IMR-90 (cell line): Measurements from ENCODE around the gene GLI1. TPM values are rescaled to one million over a fixed set of nuclear protein-coding genes. Genes with fewer than 3 reads are reported as not detected.

Source experiments
- ATAC-seq: fragments of 200-7000 bp; cut with Tn5 transposase; 2 replicates; pipeline ENCODE4 v1.9.1; 2020; ENCODE audit warnings: low read depth, mild to moderate bottlenecking, moderate library complexity
- BruUV-seq: library from RNA; stranded (reverse); fragments of 400-500 nt; replicated peaks from 2 replicates; lab custom pipeline; 2021; lab: Mats Ljungman, UMichigan
- CTCF ChIA-PET: fragments of 300-600 bp; formaldehyde crosslinking; extraction: SDS; loops from one replicate; lab custom pipeline; 2021; ENCODE audit warnings: antibody characterized with exemption; lab: Yijun Ruan, JAX
- POLR2A ChIA-PET: fragments of 300-600 bp; sonication (Branson Sonifier 250); formaldehyde crosslinking; loops from one replicate; lab custom pipeline; 2022; ENCODE audit warnings: antibody characterized with exemption; ENCODE audit not compliant: unreplicated experiment; lab: Charles Lee
- DNase-seq: peaks from one replicate; pipeline ENCODE4 v3.0.0; 2013
- H2AFZ ChIP-seq: replicated peaks from 2 replicates; pipeline ENCODE3; 2013; ENCODE audit warnings: low read length, mild to moderate bottlenecking; ENCODE audit not compliant: poor library complexity
- H2AK5ac ChIP-seq: 2 replicates; pipeline ENCODE4 v1.6.1; 2013; ENCODE audit warnings: low read depth, low read length, inconsistent platforms
- H2AK9ac ChIP-seq: replicated peaks from 2 replicates; pipeline ENCODE3; 2013; ENCODE audit warnings: mild to moderate bottlenecking, low read depth, low read length, moderate library complexity; ENCODE audit not compliant: poor library complexity
- H2BK120ac ChIP-seq: 2 replicates; pipeline ENCODE4 v1.6.1; 2013; ENCODE audit warnings: low read depth, low read length, inconsistent platforms
- H2BK15ac ChIP-seq: 3 replicates; pipeline ENCODE4 v1.6.1; 2013; ENCODE audit warnings: low read depth, low read length, inconsistent platforms
- H2BK20ac ChIP-seq: 2 replicates; pipeline ENCODE4 v1.6.1; 2013; ENCODE audit warnings: low read depth, mild to moderate bottlenecking, inconsistent platforms, low read length, moderate library complexity
- H2BK5ac ChIP-seq: 2 replicates; pipeline ENCODE4 v1.6.1; 2013; ENCODE audit warnings: mild to moderate bottlenecking, low read depth, low read length, inconsistent platforms; ENCODE audit not compliant: poor library complexity, severe bottlenecking
- H3K14ac ChIP-seq: replicated peaks from 2 replicates; pipeline ENCODE4 v1.6.1; 2013; ENCODE audit warnings: low read depth, low read length, inconsistent platforms
- H3K18ac ChIP-seq: 2 replicates; pipeline ENCODE4 v1.6.1; 2013; ENCODE audit warnings: low read depth, low read length, control low read depth
- H3K23ac ChIP-seq: 2 replicates; pipeline ENCODE4 v1.6.1; 2013; ENCODE audit warnings: low read depth, low read length, inconsistent platforms
- H3K27ac ChIP-seq: 2 replicates; pipeline ENCODE4 v1.5.1; 2013; ENCODE audit warnings: mild to moderate bottlenecking, control low read depth, low read length; ENCODE audit not compliant: insufficient read depth
- H3K27me3 ChIP-seq: 2 replicates; pipeline ENCODE4 v1.6.1; 2013; ENCODE audit warnings: low read length; ENCODE audit not compliant: control insufficient read depth, insufficient read depth
- H3K36me3 ChIP-seq: 2 replicates; pipeline ENCODE4 v1.6.1; 2013; ENCODE audit warnings: low read length, mixed read lengths; ENCODE audit not compliant: control insufficient read depth, insufficient read depth
- H3K4ac ChIP-seq: 2 replicates; pipeline ENCODE4 v1.6.1; 2013; ENCODE audit warnings: low read depth, low read length, inconsistent platforms
- H3K4me1 ChIP-seq: 2 replicates; pipeline ENCODE4 v1.6.1; 2013; ENCODE audit warnings: low read length, mixed read lengths; ENCODE audit not compliant: control insufficient read depth, insufficient read depth
- H3K4me2 ChIP-seq: 2 replicates; pipeline ENCODE4 v1.6.1; 2013; ENCODE audit warnings: low read depth, mild to moderate bottlenecking, control low read depth, low read length, moderate library complexity
- H3K4me3 ChIP-seq: 2 replicates; pipeline ENCODE4 v1.5.1; 2013; ENCODE audit warnings: low read depth, mild to moderate bottlenecking, control low read depth, low read length, moderate library complexity; ENCODE audit not compliant: insufficient read depth
- H3K56ac ChIP-seq: 2 replicates; pipeline ENCODE4 v1.6.1; 2013; ENCODE audit warnings: low read length, inconsistent platforms; ENCODE audit not compliant: insufficient read depth; ENCODE audit errors: extremely low read depth
- H3K79me1 ChIP-seq, 2 experiments: 2 replicates each; pipeline ENCODE4 v1.6.1; 2013; ENCODE audit warnings: low read length in 2 of 2, inconsistent platforms in 1 of 2, low read depth in 1 of 2
- H3K9ac ChIP-seq: 2 replicates; pipeline ENCODE4 v1.6.1; 2013; ENCODE audit warnings: low read depth, low read length, control low read depth
- H3K9me1 ChIP-seq: 2 replicates; pipeline ENCODE4 v1.6.1; 2013; ENCODE audit warnings: low read length, inconsistent platforms; ENCODE audit not compliant: insufficient read depth
- H3K9me3 ChIP-seq: 2 replicates; pipeline ENCODE4 v1.6.1; 2013; ENCODE audit warnings: low read length; ENCODE audit not compliant: control insufficient read depth, insufficient read depth
- H4K20me1 ChIP-seq: 2 replicates; pipeline ENCODE4 v1.6.1; 2013; ENCODE audit warnings: low read length, inconsistent platforms; ENCODE audit not compliant: insufficient read depth
- H4K5ac ChIP-seq: 2 replicates; pipeline ENCODE4 v1.6.1; 2013; ENCODE audit warnings: mild to moderate bottlenecking, low read depth, low read length, control low read depth
- H4K8ac ChIP-seq, 2 experiments: 2 replicates each; pipeline ENCODE4 v1.6.1; 2013; ENCODE audit warnings: low read depth in 2 of 2, low read length in 2 of 2, control low read depth in 1 of 2, inconsistent platforms in 1 of 2
- H4K91ac ChIP-seq: 2 replicates; pipeline ENCODE4 v1.6.1; 2013; ENCODE audit warnings: low read depth, low read length, inconsistent platforms; ENCODE audit not compliant: insufficient read depth
- BHLHE40 ChIP-seq: fragments of 150-350 bp; IDR thresholded peaks from 2 replicates; pipeline ENCODE4 v1.6.1; 2016; ENCODE audit warnings: mild to moderate bottlenecking, low read depth, low read length
- CEBPB ChIP-seq: IDR thresholded peaks from 2 replicates; pipeline ENCODE4 v1.6.1; 2012; ENCODE audit warnings: low read depth, low read length, improper control_type of control experiment
- CHD1 ChIP-seq: IDR thresholded peaks from 2 replicates; pipeline ENCODE4 v1.6.1; 2012; ENCODE audit warnings: low read depth, low read length, improper control_type of control experiment
- CTCF ChIP-seq: conservative IDR thresholded peaks from 2 replicates; pipeline ENCODE4 v1.5.1; 2012; ENCODE audit warnings: mild to moderate bottlenecking, low read depth, low read length, improper control_type of control experiment
- MAZ ChIP-seq: IDR thresholded peaks from 2 replicates; pipeline ENCODE4 v1.6.1; 2012; ENCODE audit warnings: low read depth, mild to moderate bottlenecking, low read length, improper control_type of control experiment, moderate library complexity, borderline replicate concordance
- POLR2A ChIP-seq: IDR thresholded peaks from 2 replicates; pipeline ENCODE4 v1.6.1; 2012; ENCODE audit warnings: mild to moderate bottlenecking, low read depth, low read length
- RFX5 ChIP-seq: IDR thresholded peaks from 2 replicates; pipeline ENCODE4 v1.8.0; 2012; ENCODE audit warnings: low read depth, mild to moderate bottlenecking, low read length, moderate library complexity
- USF2 ChIP-seq: fragments of 150-350 bp; IDR thresholded peaks from 2 replicates; pipeline ENCODE4 v1.6.1; 2017; ENCODE audit warnings: mild to moderate bottlenecking, antibody characterized with exemption, low read length, low read depth
- WGBS, 2 experiments: methylation state at CpG; one replicate each; pipeline versions ENCODE4 v1.1.5 to v1.1.7; 2013; ENCODE audit warnings: missing lambda C conversion rate in 2 of 2; ENCODE audit not compliant: insufficient read length in 1 of 2; ENCODE audit errors: extremely low coverage in 2 of 2; 5-methylcytosine and 5-hydroxymethylcytosine counted together
- dilution Hi-C: fragments of 300-500 bp; cut with HindIII; formaldehyde crosslinking; loops from one replicate; pipeline ENCODE4 v1.14.3; 2018; ENCODE audit warnings: low sequenced_read_pairs; ENCODE audit not compliant: unreplicated experiment
- in situ Hi-C: fragments of 300-500 bp; cut with MboI; formaldehyde crosslinking; loops from 3 replicates; pipeline ENCODE4 v1.14.3; 2019; ENCODE audit warnings: low sequenced_read_pairs, inconsistent platforms, mixed read lengths
- intact Hi-C: fragments of 100-400 bp; cut with micrococcal nuclease; formaldehyde crosslinking; loops from 2 replicates; pipeline ENCODE4 v1.10.0; 2022
- polyA plus RNA-seq, 3 experiments: library from polyadenylated mRNA; depleted of rRNA; stranded (reverse); fragments of >200 nt; gene quantifications; 2 replicates each; pipeline ENCODE4 v1.2.3, GENCODE V29; 2012; ENCODE audit warnings: low replicate concordance in 1 of 3
- total RNA-seq: library from RNA; depleted of rRNA; stranded (reverse); fragments of >200 nt; gene quantifications from 2 replicates; pipeline ENCODE4 v1.2.3, GENCODE V29; 2012

GLI1 gene
- total and polyA plus RNA-seq, 2 of the 4 experiments (the other 2 are of a cell fraction): 1.3 to 3.8 TPM

DNA sequence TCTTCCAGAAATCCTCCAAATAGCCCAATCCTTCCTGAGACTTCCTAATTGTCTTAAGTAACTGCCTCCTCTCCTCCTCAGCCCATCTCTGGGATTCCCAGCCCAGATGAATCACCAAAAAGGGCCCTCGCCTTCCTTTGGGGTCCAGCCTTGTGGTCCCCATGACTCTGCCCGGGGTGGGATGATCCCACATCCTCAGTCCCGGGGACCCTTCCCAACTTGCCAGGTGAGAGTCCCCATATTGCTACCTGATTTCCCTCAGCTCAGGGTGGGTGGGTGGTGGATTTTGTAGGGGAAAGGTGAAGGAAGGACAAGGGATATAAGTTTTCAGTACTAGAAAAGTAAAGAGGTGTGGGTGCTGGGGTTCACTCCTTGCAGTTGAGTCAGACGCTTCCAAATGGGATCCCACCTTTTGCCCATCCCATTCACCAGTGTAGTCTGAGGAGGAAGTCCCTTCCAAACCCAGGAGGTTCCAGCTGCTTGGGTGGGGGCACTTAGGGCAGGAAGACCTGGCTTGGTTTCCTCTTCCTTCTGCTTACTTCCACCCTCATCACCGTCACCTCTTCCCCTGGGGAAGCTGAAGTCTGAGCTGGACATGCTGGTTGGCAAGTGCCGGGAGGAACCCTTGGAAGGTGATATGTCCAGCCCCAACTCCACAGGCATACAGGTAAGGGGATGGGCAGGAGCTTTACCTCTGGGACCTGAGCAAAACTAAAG is 5.6 kb downstream of the GLI1 start:
- H3K4me3 ChIP-seq: no peak overlapping the region
- no peak overlapping the region for H2BK5ac ChIP-seq
- dilution Hi-C loops: no loop called here
- no peak overlapping the region for H3K4me2 ChIP-seq
- no peak overlapping the region for H2BK15ac ChIP-seq
- no peak overlapping the region for H3K4ac ChIP-seq
- H2AK9ac ChIP-seq: no peak overlapping the region
- CTCF ChIA-PET: no interaction called here
- H3K14ac ChIP-seq: no peak overlapping the region
- H3K9ac ChIP-seq: no peak overlapping the region
- intact Hi-C loops: no loop called here
- no peaks in the 10 kb centered on the region for H4K20me1 ChIP-seq
- no peak overlapping the region for H2BK20ac ChIP-seq
- H4K91ac ChIP-seq: no peak overlapping the region
- 85% methylated on average over 3 of the region's 6 CpGs; no CpG with 5 or more reads in 1 of the 2 experiments for WGBS, 2 experiments
- H3K4me1 ChIP-seq: peaks cover 4% of the 10 kb centered on the region
- POLR2A ChIA-PET: no interaction called here
- no TSS peak for BruUV-seq
- H4K5ac ChIP-seq: no peak overlapping the region
- no peak overlapping the region for H2BK120ac ChIP-seq
- no peaks in the 10 kb centered on the region for H3K79me1 ChIP-seq
- DNase-seq: no peak
- H4K8ac ChIP-seq: no peak overlapping the region
- no peak overlapping the region for H2AFZ ChIP-seq
- H3K9me1 ChIP-seq: peaks cover 6% of the 10 kb centered on the region; the same call in 1 of the 2 replicates
- no peaks in the 10 kb centered on the region for H3K9me3 ChIP-seq
- no peaks in the 10 kb centered on the region for H3K36me3 ChIP-seq
- in situ Hi-C loops: no loop called here
- TF ChIP-seq USF2 (no peak), CTCF (no peak), POLR2A (no peak), MAZ (no peak), CHD1 (no peak), CEBPB (no peak), BHLHE40 (no peak), RFX5 (no peak)
- peaks cover 7% of the 10 kb centered on the region; the same call in 1 of the 2 replicates for H3K27me3 ChIP-seq
- ATAC-seq: no peak
- H3K27ac ChIP-seq: no peak overlapping the region
- H3K23ac ChIP-seq: no peak overlapping the region
- no peak overlapping the region for H3K56ac ChIP-seq
- no peak overlapping the region for H2AK5ac ChIP-seq
- H3K18ac ChIP-seq: no peak overlapping the region
